Keratinocyte (primary cell): Measurements from ENCODE around the gene LGSN. TPM values are rescaled to one million over a fixed set of nuclear protein-coding genes. Genes with fewer than 3 reads are reported as not detected.

Experiments used
- DNase-seq: peaks from one replicate; pipeline ENCODE4 v3.0.0-alpha.2; 2011; ENCODE audit warnings: low read depth, missing footprints, low spot score
- FAIRE-seq: peaks from 2 replicates; lab custom pipeline; 2011; peaks lifted over from hg19 to GRCh38; lab: Jason Lieb, UNC
- H2AFZ ChIP-seq: 2 replicates; pipeline ENCODE4 v1.6.0; 2012; ENCODE audit warnings: low read length, control low read depth, inconsistent platforms; ENCODE audit not compliant: control insufficient read depth
- H3K27ac ChIP-seq: 2 replicates; pipeline ENCODE4 v1.5.1; 2011; ENCODE audit warnings: low read length; ENCODE audit not compliant: control insufficient read depth, insufficient read depth
- H3K27me3 ChIP-seq: 3 replicates; pipeline ENCODE4 v1.6.0; 2011; ENCODE audit warnings: low read length; ENCODE audit not compliant: control insufficient read depth, insufficient read depth; ENCODE audit errors: extremely low read depth
- H3K36me3 ChIP-seq, 2 experiments: 2 replicates in 1 of 2; 3 replicates in 1 of 2; pipeline ENCODE4 v1.5.1; 2011; ENCODE audit warnings: low read length in 2 of 2, mild to moderate bottlenecking in 1 of 2; ENCODE audit not compliant: control insufficient read depth in 2 of 2, insufficient read depth in 2 of 2; ENCODE audit errors: extremely low read depth in 1 of 2
- H3K4me1 ChIP-seq: 3 replicates; pipeline ENCODE4 v1.5.1; 2011; ENCODE audit warnings: low read length; ENCODE audit not compliant: control insufficient read depth, insufficient read depth; ENCODE audit errors: extremely low read depth
- H3K4me2 ChIP-seq: 3 replicates; pipeline ENCODE4 v1.6.0; 2011; ENCODE audit warnings: low read depth, low read length; ENCODE audit not compliant: control insufficient read depth, insufficient read depth; ENCODE audit errors: extremely low read depth
- H3K4me3 ChIP-seq, 3 experiments: fragments of 200-600 bp in 1 of 3; sonication (generic) in 1 of 3; 2 replicates in 2 of 3; 3 replicates in 1 of 3; pipeline ENCODE4 v1.5.1; 2011 to 2016; ENCODE audit warnings: low read length in 3 of 3, mild to moderate bottlenecking in 3 of 3, control low read depth in 2 of 3, inconsistent platforms in 1 of 3, low read depth in 1 of 3, mixed read lengths in 1 of 3, mixed run types in 1 of 3, moderate library complexity in 1 of 3; ENCODE audit not compliant: control insufficient read depth in 2 of 3, insufficient read depth in 2 of 3; ENCODE audit errors: extremely low read depth in 1 of 3
- H3K79me2 ChIP-seq: 2 replicates; pipeline ENCODE4 v1.6.0; 2012; ENCODE audit warnings: low read length; ENCODE audit not compliant: control insufficient read depth, insufficient read depth
- H3K9ac ChIP-seq: 3 replicates; pipeline ENCODE4 v1.6.0; 2011; ENCODE audit warnings: low read length; ENCODE audit not compliant: control insufficient read depth, insufficient read depth; ENCODE audit errors: extremely low read depth
- H3K9me1 ChIP-seq: 3 replicates; pipeline ENCODE4 v1.6.0; 2011; ENCODE audit warnings: low read length; ENCODE audit not compliant: control insufficient read depth, insufficient read depth; ENCODE audit errors: extremely low read depth
- H3K9me3 ChIP-seq: 2 replicates; pipeline ENCODE4 v1.5.1; 2012; ENCODE audit warnings: low read depth, low read length; ENCODE audit not compliant: control insufficient read depth
- H4K20me1 ChIP-seq: 3 replicates; pipeline ENCODE4 v1.6.0; 2011; ENCODE audit warnings: low read length; ENCODE audit not compliant: control insufficient read depth, insufficient read depth; ENCODE audit errors: extremely low read depth
- EZH2 ChIP-seq: IDR thresholded peaks from one replicate; pipeline ENCODE4 v1.6.1; 2012; ENCODE audit warnings: inconsistent platforms, mild to moderate bottlenecking, low read length, moderate library complexity
- dilution Hi-C: fragments of 300-500 bp; cut with MboI; formaldehyde crosslinking; loops from one replicate; pipeline ENCODE4 v1.7.0; 2020; ENCODE audit warnings: low sequenced_read_pairs; ENCODE audit not compliant: extremely low pct_ligation_motif_present
- polyA plus RNA-seq, 5 experiments: library from polyadenylated mRNA; depleted of rRNA in 3 of 5; stranded (reverse) in 3 of 5; stranded (forward) in 1 of 5; unstranded in 1 of 5; fragments of >200 nt; gene quantifications; 1 replicate in 1 of 5; 2 replicates in 3 of 5; 3 replicates in 1 of 5; pipeline versions ENCODE4 v1.2.1 to v1.2.3, GENCODE V29; 2011 to 2012; ENCODE audit warnings: missing spikeins in 2 of 5, low read depth in 1 of 5, low replicate concordance in 1 of 5
- TF ChIP-seq, protein P1 (sequence below), 3 experiments: IDR thresholded peaks in 1 of 3; conservative IDR thresholded peaks in 1 of 3; optimal IDR thresholded peaks in 1 of 3; 2 replicates in 2 of 3; 3 replicates in 1 of 3; pipeline versions ENCODE3 to v1.5.1; 2011; ENCODE audit warnings: low read length in 3 of 3, mild to moderate bottlenecking in 3 of 3, moderate library complexity in 2 of 3, control low read depth in 1 of 3, inconsistent platforms in 1 of 3; ENCODE audit not compliant: insufficient read depth in 2 of 3; ENCODE audit errors: extremely low read depth in 1 of 3

Gene LGSN
- polyA plus RNA-seq, 1 donor (not counting 4 experiments of a cell fraction or from before 2014, with no cell fraction given), result not detected

DNA sequence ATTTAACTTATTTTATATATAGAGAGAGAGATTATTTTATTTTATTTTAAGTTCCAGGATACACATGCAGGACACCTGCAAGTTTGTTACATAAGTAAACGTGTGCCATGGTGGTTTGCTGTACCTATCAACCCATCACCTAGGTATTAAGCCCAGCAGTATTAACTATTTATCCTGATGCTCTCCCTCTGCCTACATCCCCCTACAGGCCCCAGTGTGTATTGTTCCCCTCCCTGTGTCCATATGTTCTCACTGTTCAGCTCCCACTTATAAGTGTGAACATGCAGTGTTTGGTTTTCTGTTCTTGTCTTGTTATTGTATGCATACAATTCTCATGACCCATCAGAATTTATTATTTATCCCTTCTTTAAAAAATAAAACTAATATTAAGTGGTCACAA lies 73.9 kb downstream of the LGSN start:
- DNase-seq (no peak), FAIRE-seq (no peak)
- no peaks in the 10 kb centered on the region for H3K36me3 ChIP-seq
- H3K27me3 ChIP-seq, result no peaks in the 10 kb centered on the region
- H2AFZ ChIP-seq, result no peak overlapping the region
- H3K9ac ChIP-seq, result no peak overlapping the region
- no peaks in the 10 kb centered on the region for H3K4me1 ChIP-seq
- no peaks in the 10 kb centered on the region for H3K9me3 ChIP-seq
- H3K27ac ChIP-seq, result no peak overlapping the region
- dilution Hi-C loops, result no loop called here
- H3K9me1 ChIP-seq, result no peaks in the 10 kb centered on the region
- TF ChIP-seq EZH2, result no peak
- TF ChIP-seq, protein P1, sequence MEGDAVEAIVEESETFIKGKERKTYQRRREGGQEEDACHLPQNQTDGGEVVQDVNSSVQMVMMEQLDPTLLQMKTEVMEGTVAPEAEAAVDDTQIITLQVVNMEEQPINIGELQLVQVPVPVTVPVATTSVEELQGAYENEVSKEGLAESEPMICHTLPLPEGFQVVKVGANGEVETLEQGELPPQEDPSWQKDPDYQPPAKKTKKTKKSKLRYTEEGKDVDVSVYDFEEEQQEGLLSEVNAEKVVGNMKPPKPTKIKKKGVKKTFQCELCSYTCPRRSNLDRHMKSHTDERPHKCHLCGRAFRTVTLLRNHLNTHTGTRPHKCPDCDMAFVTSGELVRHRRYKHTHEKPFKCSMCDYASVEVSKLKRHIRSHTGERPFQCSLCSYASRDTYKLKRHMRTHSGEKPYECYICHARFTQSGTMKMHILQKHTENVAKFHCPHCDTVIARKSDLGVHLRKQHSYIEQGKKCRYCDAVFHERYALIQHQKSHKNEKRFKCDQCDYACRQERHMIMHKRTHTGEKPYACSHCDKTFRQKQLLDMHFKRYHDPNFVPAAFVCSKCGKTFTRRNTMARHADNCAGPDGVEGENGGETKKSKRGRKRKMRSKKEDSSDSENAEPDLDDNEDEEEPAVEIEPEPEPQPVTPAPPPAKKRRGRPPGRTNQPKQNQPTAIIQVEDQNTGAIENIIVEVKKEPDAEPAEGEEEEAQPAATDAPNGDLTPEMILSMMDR (optimal IDR thresholded peaks at IDR 0.05 in 1 of 3, IDR thresholded peaks at IDR 0.05 in 1 of 3, conservative IDR thresholded peaks at IDR 0.05 in 1 of 3; ENCODE audit: extremely low read depth in 1 of 3, insufficient read depth in 2 of 3, low read length in 3 of 3), result no peak
- no peak overlapping the region for H3K4me3 ChIP-seq
- H3K4me2 ChIP-seq, result no peak overlapping the region
- no peaks in the 10 kb centered on the region for H3K79me2 ChIP-seq
- H4K20me1 ChIP-seq, result no peaks in the 10 kb centered on the region

- Histone ChIP-seq H3K4me1 (no peaks in the 10 kb centered on the region), H3K27me3 (no peaks in the 10 kb centered on the region), H3K4me3 (no peak overlapping the region), H2AFZ (no peak overlapping the region), H3K79me2 (no peaks in the 10 kb centered on the region), H4K20me1 (no peaks in the 10 kb centered on the region), H3K27ac (no peak overlapping the region), H3K9ac (no peak overlapping the region), H3K4me2 (no peak overlapping the region), H3K9me3 (no peaks in the 10 kb centered on the region), H3K9me1 (no peaks in the 10 kb centered on the region), H3K36me3 (no peaks in the 10 kb centered on the region)
- no peak for FAIRE-seq
- no peak for TF ChIP-seq EZH2
- TF ChIP-seq, protein P1 (optimal IDR thresholded peaks at IDR 0.05 in 1 of 3, IDR thresholded peaks at IDR 0.05 in 1 of 3, conservative IDR thresholded peaks at IDR 0.05 in 1 of 3; ENCODE audit: extremely low read depth in 1 of 3, insufficient read depth in 2 of 3, low read length in 3 of 3), result no peak
- no peak for DNase-seq
- dilution Hi-C loops, result no loop called here
Measured at GRCh38 chr6:63245420-63245819, 74.4 kb downstream of the LGSN start.
